Mononuclear cell (primary cell): ENCODE measurements around the gene SLC19A1. TPM values are rescaled to one million over a fixed set of nuclear protein-coding genes. Genes with fewer than 3 reads are reported as not detected.
A peak's percentile ranks its signal among the peaks of the same experiment; 100 is the strongest.
"Not testable (repeated sequence)": the region's sequence is repeated elsewhere in the genome, so short reads cannot be mapped to it uniquely, and the experiment has no call there.

ENCODE experiments used
- H3K27me3 ChIP-seq: 2 replicates; pipeline ENCODE4 v1.6.0; 2011; ENCODE audit warnings: low read length, control low read depth; ENCODE audit not compliant: insufficient read depth
- H3K4me1 ChIP-seq: 2 replicates; pipeline ENCODE4 v1.5.1; 2011; ENCODE audit warnings: mild to moderate bottlenecking, low read length, control low read depth; ENCODE audit not compliant: insufficient read depth
- H3K4me3 ChIP-seq: 2 replicates; pipeline ENCODE4 v1.5.1; 2011; ENCODE audit warnings: mild to moderate bottlenecking, low read length, moderate library complexity
- H3K9me3 ChIP-seq: 2 replicates; pipeline ENCODE4 v1.5.1; 2011; ENCODE audit warnings: low read depth, mild to moderate bottlenecking, control low read depth, low read length
- total RNA-seq: library from RNA; depleted of rRNA; stranded (reverse); fragments of >200 nt; gene quantifications from one replicate; pipeline ENCODE4 v1.2.3, GENCODE V29; 2012

The SLC19A1 gene
- total RNA-seq, 1 donor = 10.6 TPM

DNA sequence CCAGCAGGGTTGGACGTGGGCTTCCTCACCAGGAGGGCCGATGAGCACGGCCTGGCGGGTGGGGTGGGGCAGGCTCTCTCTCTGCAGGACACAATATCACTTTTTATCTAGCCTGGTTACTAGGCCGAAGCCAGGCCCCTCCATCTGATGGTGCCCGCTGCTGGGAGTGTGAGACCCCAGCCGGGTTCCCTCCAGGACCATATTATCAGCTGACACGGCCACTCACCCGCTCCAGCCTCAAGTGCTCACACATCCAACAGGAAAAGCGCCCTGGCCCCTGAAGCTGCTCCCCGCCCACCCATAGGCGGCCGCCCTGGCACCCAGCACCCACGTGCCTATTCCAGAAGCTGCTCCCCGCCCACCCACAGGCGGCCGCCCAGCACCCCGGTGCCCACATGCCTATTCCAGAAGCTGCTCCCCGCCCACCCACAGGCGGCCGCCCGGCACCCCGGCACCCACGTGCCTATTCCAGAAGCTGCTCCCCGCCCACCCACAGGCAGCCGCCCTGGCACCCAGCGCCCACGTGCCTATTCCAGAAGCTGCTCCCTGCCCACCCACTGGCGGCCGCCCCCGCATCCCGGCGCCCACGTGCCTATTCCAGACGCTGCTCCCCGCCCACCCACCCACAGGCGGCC lies 5.0 kb downstream of the SLC19A1 start:
- Histone ChIP-seq H3K4me3 (no peak overlapping the region), H3K27me3 (no peaks in the 10 kb centered on the region), H3K9me3 (no peaks in the 10 kb centered on the region), H3K4me1 (peaks cover 60% of the 10 kb centered on the region)

- Histone ChIP-seq H3K4me1 (peaks cover 64% of the 10 kb centered on the region), H3K4me3 (no peak overlapping the region), H3K27me3 (no peaks in the 10 kb centered on the region), H3K9me3 (no peaks in the 10 kb centered on the region)
Measured at GRCh38 chr21:45536301-45537081, 5.7 kb downstream of the SLC19A1 start.

- H3K4me3 ChIP-seq = peak overlapping the region; percentile 2
- H3K27me3 ChIP-seq = no peaks in the 10 kb centered on the region
- peaks cover 54% of the 10 kb centered on the region for H3K4me1 ChIP-seq
- H3K9me3 ChIP-seq = no peaks in the 10 kb centered on the region
Measured at GRCh38 chr21:45535341-45536081, 6.7 kb downstream of the SLC19A1 start.

DNA sequence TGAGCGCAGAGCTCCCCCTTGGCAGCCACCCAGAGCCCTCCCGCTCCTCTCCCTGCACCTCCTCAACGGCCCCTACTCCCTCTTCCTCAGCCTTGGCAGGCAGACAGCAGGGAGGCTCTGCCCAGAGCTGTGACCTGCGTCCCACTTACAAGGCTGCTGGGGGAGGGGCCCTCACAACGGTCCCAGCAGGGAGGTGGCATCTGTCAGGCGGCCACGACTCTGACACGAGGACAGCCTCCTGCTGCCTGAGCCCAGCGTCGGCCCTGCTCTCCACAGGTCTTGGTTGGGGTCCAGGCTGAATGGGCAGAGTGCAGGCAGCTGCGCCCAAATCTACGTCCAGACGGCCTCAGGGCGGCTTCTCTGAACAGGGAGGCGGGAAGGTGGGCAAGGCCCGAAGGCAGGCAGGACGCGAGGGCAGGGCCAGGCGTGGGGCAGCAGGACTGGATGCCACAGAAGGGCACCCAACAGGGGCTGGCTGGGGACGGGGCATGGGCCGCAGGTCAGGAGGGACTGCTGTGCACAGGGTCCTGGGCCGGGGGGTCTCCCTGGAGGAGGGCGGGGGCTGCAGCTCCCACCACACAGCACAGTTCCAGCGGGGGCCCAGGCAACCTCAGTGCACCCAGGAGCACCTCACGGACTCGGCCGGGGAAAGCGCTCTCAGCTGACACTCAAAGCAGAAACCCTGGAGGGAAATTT lies 7.5 kb downstream of the SLC19A1 start:
- no peaks in the 10 kb centered on the region for H3K9me3 ChIP-seq
- H3K4me1 ChIP-seq = peaks cover 48% of the 10 kb centered on the region
- H3K27me3 ChIP-seq = no peaks in the 10 kb centered on the region
- peak overlapping the region; percentile 2 for H3K4me3 ChIP-seq

DNA sequence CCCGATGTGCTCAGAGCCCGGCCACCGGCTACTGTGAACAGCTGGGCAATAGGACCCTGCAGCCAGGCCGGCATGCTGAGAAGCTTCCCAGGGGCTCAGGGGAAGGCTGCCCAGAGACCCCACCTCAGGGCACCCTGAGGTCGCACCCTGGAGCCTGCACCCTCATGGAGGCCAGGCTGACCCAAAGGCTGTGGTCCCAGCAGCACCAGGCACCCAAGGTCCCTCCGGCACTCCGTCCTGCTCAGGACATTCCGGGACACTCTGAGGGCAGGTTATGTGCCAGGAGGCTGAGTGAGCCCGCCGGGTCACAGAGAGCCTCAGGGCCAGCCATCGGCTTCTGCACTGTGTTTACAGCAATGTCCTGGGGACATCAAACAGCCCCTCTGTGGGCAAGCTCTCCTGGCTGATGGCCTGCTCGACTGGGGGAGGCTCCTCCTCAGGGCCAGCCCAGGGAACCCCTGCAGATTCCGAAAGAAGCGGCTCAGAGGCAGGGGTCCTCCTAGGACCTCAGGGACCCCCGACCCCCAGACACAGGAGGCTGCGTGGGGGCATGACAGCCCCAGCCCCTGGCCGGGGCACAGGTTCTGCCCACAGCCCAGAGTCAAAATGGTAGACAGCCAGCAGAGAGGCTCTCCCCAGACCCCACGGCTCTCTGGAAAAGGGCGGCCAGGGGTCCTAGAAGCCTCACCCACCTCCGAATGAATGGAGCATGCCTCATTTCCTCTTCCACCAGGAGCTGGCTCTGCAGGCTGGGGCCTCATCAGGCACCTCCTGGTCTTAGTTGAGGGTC lies 8.2 kb downstream of the SLC19A1 start:
- H3K9me3 ChIP-seq = no peaks in the 10 kb centered on the region
- no peak overlapping the region for H3K4me3 ChIP-seq
- no peaks in the 10 kb centered on the region for H3K27me3 ChIP-seq
- H3K4me1 ChIP-seq = peaks cover 48% of the 10 kb centered on the region

GRCh38 chr21:45533361-45533845 lies 8.8 kb downstream of the SLC19A1 start:
- H3K9me3 ChIP-seq = no peaks in the 10 kb centered on the region
- H3K27me3 ChIP-seq = no peaks in the 10 kb centered on the region
- H3K4me1 ChIP-seq = peaks cover 48% of the 10 kb centered on the region
- H3K4me3 ChIP-seq = no peak overlapping the region

GRCh38 chr21:45532826-45533360 lies 9.3 kb downstream of the SLC19A1 start:
- Histone ChIP-seq H3K4me3 (no peak overlapping the region), H3K27me3 (no peaks in the 10 kb centered on the region), H3K9me3 (no peaks in the 10 kb centered on the region), H3K4me1 (peaks cover 48% of the 10 kb centered on the region)

DNA sequence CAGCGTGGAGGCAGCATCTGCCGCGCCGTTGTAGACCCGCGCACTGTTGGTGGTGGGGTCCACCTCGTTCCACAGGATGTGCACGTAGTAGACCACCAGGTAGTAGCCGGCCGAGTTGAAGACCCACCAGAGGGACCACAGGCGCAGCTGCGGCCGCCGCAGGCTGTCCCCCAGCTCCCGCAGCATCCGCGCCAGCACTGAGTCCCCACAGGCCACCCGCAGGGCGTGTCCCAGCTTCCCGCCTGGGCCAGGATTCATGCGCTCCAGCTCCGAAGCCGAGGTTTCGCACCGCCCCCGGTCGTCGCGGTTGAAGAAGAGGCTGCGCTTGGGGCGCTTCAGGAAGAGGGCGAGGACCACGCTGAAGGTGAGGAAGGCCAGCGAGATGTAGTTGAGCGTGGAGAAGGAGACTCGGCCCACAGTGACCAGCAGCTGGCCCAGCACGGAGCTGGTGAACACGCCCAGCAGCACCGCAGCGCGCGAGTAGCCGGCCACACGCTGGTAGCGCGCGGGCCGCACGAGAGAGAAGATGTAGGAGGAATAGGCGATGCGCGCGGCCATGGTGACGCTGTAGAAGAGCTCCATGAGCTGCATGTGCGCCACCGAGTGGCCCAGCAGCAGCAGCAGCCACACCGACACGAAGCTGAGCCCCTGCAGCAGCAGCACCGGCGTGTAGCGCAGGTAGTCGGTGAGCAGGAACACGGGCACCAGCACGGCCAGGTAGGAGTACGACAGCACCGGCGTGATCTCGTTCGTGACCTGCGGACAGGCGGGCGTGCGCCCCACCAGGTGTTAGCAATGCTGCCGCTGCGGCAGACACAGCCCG lies 10.6 kb downstream of the SLC19A1 start:
- H3K4me3 ChIP-seq = no peak overlapping the region
- no peaks in the 10 kb centered on the region for H3K27me3 ChIP-seq
- peaks cover 48% of the 10 kb centered on the region for H3K4me1 ChIP-seq
- H3K9me3 ChIP-seq = no peaks in the 10 kb centered on the region

- not testable (repeated sequence) for H3K4me3 ChIP-seq, H3K9me3 ChIP-seq, H3K27me3 ChIP-seq
- H3K4me1 ChIP-seq = peaks cover 45% of the 10 kb centered on the region
Measured at GRCh38 chr21:45531114-45531392, 11.2 kb downstream of the SLC19A1 start.

DNA sequence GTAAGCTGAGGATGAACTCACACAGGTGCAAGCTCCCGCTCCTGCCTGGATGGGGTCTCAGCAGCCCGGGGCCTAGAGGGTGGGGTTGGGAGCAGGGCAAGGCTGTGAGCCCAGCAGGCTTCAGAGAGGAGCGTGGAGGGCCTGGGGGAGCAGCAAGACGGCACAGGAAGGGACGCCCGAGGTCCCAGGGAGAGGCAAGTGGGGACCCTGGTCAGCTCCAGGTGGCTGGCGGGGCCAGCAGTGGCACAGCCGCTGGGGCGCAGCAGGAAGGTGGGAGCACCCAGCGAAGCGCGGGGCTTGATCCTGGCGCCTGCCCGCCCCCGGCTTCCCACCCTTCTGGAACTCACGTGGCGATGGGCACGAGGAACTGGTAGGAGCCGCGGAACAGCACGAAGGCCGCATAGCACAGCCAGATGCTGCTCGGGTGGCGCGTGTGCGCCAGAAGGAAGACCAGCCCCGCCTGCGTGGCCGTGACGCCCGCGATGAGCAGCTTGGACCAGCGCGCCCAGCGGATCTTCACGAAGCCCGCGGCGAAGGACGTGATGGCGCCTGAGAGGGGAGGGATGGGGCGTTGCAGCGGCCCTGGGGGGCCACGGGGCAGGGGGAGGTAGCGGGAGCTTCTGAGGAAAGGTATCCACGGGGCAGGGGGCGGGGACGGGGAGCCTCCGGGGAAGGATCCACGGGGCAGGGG lies 11.7 kb downstream of the SLC19A1 start:
- Histone ChIP-seq H3K27me3 (no peaks in the 10 kb centered on the region), H3K4me3 (no peak overlapping the region), H3K9me3 (no peaks in the 10 kb centered on the region), H3K4me1 (peaks cover 40% of the 10 kb centered on the region)

- peaks cover 34% of the 10 kb centered on the region for H3K4me1 ChIP-seq
- H3K27me3 ChIP-seq = no peaks in the 10 kb centered on the region
- H3K9me3 ChIP-seq = no peaks in the 10 kb centered on the region
- H3K4me3 ChIP-seq = no peak overlapping the region
Measured at GRCh38 chr21:45529785-45530422, 12.3 kb downstream of the SLC19A1 start.

DNA sequence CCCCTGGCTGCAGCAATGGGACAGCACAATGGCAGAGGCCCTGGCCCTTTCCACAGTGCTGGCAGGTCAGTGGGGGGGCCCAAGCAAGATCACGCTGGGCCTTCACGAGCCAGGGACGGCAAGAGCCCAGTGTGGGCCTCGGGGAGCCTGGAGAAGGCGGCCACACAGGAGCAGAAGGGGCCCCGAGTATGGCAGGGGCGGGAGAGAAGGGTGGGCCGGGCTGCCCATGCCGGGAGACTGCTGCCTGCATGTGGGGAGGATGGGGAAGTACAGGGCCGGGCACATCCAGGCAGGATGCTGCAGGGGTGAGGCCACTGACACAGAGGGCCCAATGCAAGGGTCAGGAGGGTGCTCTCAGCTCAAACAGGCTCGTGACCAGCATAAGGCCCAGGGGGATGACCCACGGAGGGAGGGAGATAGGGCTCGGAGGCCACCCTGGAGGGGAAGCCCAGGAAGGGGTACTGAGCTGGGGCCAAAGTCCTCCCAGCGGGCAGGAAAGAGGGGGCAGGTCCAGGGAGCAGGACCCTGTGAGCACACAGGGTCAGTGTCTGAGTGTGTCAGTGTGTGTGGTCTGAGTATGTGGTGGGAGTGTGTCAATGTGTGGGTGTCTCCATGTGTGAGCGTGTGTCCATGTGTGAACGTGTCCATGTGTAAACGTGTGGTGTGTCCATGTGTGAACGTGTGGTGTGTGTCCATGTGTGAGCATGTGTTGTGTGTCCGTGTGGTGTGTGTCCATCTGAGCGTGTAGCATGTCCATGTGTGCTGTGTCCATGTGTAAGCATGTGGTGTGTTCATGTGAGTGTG lies 13.1 kb downstream of the SLC19A1 start:
- Histone ChIP-seq H3K27me3 (no peaks in the 10 kb centered on the region), H3K4me1 (peaks cover 27% of the 10 kb centered on the region), H3K4me3 (no peak overlapping the region), H3K9me3 (no peaks in the 10 kb centered on the region)
